ENCODE measurements around the gene CLDN6.
"Not testable (repeated sequence)": the region's sequence is repeated elsewhere in the genome, so short reads cannot be mapped to it uniquely, and the experiment has no call there.

Gene CLDN6, protein sequence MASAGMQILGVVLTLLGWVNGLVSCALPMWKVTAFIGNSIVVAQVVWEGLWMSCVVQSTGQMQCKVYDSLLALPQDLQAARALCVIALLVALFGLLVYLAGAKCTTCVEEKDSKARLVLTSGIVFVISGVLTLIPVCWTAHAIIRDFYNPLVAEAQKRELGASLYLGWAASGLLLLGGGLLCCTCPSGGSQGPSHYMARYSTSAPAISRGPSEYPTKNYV

GRCh38 chr16:3017794-3018506 lies at the start of gene CLDN6:
Gene CLDN6 (minus strand): TSS chr16:3018183. CDS start chr16:3016021, 2,162 bp downstream.
- no peak for DNase-seq (ENCODE audit: low spot score)

DNA sequence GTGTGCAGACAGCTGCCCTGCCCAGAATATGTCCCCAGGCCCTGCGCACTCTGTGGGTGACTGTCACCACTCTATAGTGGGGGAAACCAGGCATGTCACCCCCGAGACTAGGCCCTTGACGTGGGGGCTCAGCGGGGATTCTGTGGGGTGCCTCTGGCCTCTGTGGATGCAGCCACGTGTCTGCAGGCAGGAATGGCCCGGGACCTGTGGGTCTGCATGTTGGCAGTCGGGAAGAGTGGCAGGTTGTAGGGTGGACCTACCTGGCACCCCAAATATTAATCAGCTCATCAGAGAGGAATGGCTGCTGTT lies 48.4 kb upstream of the CLDN6 start:
- DNase-seq (ENCODE audit: low spot score) = no peak

DNA sequence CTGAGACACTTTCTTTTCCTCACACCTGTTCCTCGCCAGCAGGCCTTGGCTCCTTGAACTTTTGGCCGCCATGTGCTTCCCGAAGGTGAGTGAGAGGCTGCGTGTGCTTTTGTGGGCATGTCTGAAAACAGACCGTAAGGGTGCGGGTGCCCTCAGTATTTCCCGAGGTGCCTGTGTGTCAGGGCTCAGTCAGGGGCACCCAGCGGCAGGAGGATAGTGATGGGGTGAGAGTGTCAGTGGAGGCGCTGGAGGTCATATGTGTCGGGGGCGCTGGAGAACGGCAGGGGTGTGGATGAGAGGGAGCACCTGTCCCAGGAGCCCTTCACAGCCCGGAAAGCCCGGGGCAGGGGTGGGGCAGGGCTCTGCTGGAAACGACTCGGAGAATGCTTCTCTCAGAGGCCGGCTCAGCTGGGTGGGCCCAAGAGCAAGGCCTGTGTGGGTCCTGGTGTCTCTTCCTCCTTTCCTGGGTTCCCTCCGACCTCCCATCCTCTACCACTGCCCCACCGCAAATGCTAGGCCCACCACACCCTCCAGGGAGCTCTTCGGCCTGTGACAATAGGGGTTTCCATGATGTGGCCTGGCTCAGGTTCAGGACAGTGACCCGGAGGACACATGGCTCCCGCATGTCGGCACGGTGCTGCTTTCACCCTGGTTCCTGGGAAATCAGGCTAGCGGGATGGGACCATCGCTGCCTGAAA lies 47.9 kb upstream of the CLDN6 start:
- DNase-seq (ENCODE audit: low spot score) = peak; percentile 19

GRCh38 chr16:3065069-3065741 lies 47.2 kb upstream of the CLDN6 start, which contains the start of gene IL32:
Gene IL32 (plus strand): TSS chr16:3065640. CDS start chr16:3065812, 172 bp downstream.
- peak; percentile 66 for DNase-seq (ENCODE audit: low spot score)

DNA sequence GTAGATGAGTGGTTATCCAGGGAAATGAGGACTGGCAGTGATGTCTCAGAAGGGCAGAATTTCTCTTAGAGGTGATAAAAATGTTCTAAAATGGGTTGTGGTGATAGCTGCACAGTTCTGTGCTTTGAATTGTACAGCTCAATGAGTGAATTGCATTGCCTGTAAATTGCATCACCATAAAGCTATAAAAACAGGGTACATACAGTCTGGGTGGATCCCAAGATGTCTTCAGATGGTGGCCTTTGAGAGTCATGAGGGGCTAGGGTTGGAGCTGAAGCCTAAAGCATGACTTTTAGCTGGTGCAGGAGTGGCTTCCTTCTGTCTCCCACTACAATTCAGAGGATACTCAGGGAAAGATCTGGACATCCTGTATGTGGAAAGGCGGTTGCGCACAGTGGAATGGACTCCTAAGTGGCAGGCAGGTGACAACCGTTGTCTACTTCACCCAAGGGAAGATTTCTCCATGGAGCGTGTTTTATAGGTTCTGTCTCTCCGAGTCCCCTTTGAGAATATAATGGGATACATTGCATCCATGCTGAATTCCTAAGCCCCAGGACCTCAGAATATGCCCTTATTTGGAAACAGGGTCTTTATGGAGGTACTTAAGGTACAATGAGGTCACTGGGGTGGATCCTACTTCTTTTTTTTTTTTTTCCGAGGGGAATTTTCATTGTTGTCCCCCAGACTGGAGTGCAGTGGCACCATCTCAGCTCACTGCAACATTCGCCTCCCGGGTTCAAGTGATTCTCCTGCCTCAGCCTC lies 45.8 kb upstream of the CLDN6 start:
- DNase-seq (ENCODE audit: low spot score) = no peak

- DNase-seq (ENCODE audit: low spot score) = no peak
Measured at GRCh38 chr16:3062553-3062952, 44.6 kb upstream of the CLDN6 start.

- no peak for DNase-seq (ENCODE audit: low spot score)
Measured at GRCh38 chr16:3060339-3061127, 42.5 kb upstream of the CLDN6 start.

- no peak for DNase-seq (ENCODE audit: low spot score)
Measured at GRCh38 chr16:3059723-3060242, 41.8 kb upstream of the CLDN6 start.

DNA sequence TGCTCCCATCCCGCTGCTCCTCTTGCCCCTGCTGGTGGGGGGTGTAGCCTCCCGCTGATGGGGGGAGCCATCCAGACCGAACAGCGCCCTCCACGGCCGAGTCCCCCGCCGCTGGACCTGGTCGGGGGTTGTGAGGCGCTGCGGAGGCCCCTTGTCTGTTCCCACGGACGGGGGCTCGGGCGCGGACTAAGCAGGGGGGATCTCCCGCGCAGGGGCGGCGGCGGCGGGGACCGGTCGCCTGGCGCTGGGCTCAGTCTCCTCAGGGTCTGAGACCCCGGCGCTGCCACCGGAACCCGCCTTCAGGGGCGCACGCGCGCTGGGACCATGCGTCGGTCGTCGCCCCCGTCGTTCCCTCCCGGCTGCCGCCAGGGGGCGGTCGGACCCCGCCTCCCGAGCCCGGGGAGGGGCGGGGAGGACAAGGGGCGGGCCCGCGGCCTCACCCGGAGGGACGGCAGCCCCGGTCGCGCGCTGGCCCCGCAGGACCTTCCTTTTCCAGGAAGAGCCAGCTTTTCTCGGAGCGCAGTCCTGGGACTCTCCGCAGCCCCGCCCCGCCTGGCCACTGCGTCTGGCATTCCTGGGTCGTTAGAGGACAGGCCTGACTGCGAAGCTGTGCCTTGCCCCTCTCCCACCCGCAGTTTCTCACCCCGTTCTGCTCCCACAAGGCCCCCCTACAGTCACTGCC lies 41.2 kb upstream of the CLDN6 start:
- DNase-seq (ENCODE audit: low spot score) = peak; percentile 87

DNA sequence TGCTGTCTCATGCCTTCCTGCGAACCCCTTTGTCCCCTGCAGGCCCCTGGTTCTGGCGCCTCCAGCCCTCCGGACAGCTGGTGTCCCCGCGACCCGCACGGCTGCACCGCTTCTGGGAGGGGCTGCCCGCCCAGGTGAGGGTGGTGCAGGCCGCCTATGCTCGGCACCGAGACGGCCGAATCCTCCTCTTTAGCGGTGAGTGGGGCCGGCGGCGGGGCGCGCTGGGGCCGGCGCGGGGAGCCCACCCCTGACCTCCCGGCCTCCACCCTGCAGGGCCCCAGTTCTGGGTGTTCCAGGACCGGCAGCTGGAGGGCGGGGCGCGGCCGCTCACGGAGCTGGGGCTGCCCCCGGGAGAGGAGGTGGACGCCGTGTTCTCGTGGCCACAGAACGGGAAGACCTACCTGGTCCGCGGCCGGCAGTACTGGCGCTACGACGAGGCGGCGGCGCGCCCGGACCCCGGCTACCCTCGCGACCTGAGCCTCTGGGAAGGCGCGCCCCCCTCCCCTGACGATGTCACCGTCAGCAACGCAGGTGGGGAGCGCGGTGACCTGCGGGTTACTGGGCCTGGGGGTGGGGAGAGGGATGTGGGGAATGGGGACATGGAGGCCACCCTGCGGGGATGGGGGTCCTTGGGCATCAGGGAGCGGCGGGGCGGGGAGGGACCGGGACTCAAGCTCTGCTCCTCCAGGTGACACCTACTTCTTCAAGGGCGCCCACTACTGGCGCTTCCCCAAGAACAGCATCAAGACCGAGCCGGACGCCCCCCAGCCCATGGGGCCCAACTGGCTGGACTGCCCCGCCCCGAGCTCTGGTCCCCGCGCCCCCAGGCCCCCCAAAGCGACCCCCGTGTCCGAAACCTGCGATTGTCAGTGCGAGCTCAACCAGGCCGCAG lies 40.4 kb upstream of the CLDN6 start:
- no peak for DNase-seq (ENCODE audit: low spot score)

GRCh38 chr16:3057181-3058138 lies 39.5 kb upstream of the CLDN6 start:
- no peak for DNase-seq (ENCODE audit: low spot score)

- no peak for DNase-seq (ENCODE audit: low spot score)
Measured at GRCh38 chr16:3056336-3057180, 38.6 kb upstream of the CLDN6 start.

GRCh38 chr16:3055734-3056115 lies 37.7 kb upstream of the CLDN6 start:
- DNase-seq (ENCODE audit: low spot score) = not testable (repeated sequence)

DNA sequence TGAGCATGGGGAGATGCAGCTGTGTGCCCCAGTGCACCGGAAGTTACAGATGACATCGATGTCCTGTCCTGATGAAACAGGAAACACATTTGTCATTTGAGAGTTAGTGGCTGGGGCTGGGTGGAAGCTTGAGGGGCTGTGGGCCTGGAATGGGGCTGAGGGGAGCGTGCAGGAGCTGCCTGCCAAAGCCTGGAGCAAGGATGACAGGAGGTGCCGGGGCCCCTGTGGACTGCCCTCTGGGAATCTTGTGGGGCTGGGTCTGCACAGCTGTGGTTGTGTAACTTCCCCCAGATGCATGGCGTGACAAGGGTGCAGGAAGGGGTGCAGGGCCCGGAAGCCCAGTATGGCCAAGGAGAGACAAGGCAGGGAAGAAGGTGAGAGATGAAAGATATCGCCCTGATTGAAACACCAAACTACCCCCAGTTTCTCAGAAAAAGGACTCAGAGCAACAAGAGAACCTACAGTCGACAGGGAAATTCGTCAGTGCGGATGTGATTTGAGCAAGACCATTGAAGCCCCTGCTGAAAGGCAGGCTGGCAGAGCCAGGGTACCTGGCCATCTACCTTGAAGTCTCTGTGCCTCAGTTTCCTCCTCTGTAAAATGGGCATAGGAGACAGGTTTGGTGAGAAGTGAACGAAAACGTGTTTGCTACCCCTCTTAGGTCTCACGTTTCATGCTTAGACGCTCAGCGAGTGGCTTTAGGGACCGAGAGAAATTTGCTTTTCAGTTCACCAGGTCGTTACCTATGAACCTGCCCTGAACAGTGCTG lies 37.2 kb upstream of the CLDN6 start:
- DNase-seq (ENCODE audit: low spot score) = no peak

DNA sequence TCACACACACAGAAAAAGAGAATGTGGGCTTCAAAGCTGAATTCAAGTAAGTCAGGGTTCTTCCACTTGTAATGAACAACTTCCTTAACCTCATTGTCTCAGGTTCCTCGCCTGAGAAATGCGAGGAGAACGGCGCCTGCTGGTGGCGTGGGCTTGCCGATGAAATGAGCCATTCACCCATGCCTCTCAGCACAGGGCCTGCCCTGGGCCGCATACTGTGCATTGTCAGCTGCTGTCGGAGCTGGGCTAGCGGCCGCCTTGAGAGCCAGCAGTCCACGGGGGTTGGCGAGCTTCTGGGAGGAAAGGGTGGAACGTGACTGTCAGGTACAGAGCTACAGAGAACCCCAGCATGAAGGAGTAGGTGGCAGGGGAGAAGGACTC lies 35.3 kb upstream of the CLDN6 start:
- not testable (repeated sequence) for DNase-seq (ENCODE audit: low spot score)

DNA sequence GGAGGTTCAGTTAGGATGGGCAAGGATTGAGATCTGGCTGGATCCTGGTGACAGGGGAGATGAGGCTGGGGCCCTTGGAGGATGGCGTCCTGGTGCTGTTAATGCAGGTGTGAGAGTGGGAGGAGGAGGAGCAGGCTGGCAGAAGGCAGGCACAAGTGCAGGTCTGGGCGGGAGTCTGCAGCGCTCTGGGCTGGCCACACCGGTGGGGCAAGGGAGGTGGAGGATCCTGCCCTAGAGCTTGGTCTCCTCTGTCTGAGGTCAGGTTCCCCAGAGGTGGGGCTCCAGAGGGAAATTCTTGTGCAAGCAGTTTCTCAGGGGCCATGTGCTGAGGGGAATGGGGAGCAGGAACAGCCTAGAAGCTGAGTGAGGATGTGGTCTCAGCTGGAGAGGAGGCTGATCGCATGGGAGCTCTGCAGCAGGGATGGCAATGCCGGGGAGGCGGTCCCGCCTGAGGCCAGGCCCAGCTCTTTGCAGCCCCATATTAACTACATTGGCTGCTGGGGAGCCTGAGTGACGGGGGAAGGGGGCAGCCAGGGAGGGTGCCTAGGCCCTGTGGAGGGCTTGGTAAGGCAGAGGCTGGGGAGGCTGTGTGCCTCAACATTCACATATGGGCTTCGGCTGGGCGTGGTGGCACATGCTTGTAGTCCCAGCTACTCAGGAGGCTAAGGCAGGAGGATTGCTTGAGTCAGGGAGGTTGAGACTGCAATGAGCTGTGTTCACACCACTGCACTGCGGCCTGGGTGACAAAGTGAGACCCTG lies 34.8 kb upstream of the CLDN6 start:
- not testable (repeated sequence) for DNase-seq (ENCODE audit: low spot score)
